Measurements from ENCODE around the gene MGAT4C.
"Not testable (repeated sequence)": the region's sequence is repeated elsewhere in the genome, so short reads cannot be mapped to it uniquely, and the experiment has no call there.

MGAT4C gene

DNA sequence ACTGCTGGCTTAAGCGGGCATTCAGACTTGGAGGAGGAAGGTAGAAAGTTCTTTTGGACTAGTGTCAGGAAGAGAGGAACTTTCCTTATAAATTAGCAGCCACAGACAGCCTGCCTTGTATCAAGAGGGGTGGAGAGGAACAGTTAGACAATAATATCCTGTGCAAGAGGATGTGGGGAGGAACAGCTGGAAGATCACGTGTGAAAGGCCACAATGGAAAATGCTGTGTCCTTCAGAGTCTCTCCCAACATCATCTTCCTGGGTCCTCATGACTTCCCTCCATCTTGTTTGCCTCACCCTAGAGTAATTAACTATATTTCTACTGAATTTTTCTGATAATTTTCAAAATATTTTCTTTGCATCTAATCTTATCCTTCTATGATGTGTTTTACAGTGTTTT is 117.4 kb downstream of the MGAT4C start:
- no peak for TF ChIP-seq ZFX (IDR thresholded peaks at IDR 0.05)
- no peak for TF ChIP-seq CTCF (conservative IDR thresholded peaks at IDR 0.05)
- H3K27ac ChIP-seq = no peak overlapping the region

GRCh38 chr12:86137936-86138335 is 118.3 kb downstream of the MGAT4C start:
- TF ChIP-seq CTCF (conservative IDR thresholded peaks at IDR 0.05) (no peak), ZFX (IDR thresholded peaks at IDR 0.05) (no peak)
- no peak overlapping the region for H3K27ac ChIP-seq

GRCh38 chr12:86134561-86134960 is 121.6 kb downstream of the MGAT4C start:
- H3K27ac ChIP-seq = no peak overlapping the region
- TF ChIP-seq CTCF (conservative IDR thresholded peaks at IDR 0.05) (no peak), ZFX (IDR thresholded peaks at IDR 0.05) (no peak)

- H3K27ac ChIP-seq = not testable (repeated sequence)
Observed at GRCh38 chr12:86126900-86127299, 129.3 kb downstream of the MGAT4C start.

- H3K27ac ChIP-seq = no peak overlapping the region
- TF ChIP-seq ZFX (IDR thresholded peaks at IDR 0.05) (no peak), CTCF (conservative IDR thresholded peaks at IDR 0.05) (no peak)
Observed at GRCh38 chr12:86122846-86123468, 133.2 kb downstream of the MGAT4C start.

- H3K27ac ChIP-seq = no peak overlapping the region
- TF ChIP-seq CTCF (conservative IDR thresholded peaks at IDR 0.05) = no peak
- no peak for TF ChIP-seq ZFX (IDR thresholded peaks at IDR 0.05)
Observed at GRCh38 chr12:86118161-86118560, 138.0 kb downstream of the MGAT4C start.

DNA sequence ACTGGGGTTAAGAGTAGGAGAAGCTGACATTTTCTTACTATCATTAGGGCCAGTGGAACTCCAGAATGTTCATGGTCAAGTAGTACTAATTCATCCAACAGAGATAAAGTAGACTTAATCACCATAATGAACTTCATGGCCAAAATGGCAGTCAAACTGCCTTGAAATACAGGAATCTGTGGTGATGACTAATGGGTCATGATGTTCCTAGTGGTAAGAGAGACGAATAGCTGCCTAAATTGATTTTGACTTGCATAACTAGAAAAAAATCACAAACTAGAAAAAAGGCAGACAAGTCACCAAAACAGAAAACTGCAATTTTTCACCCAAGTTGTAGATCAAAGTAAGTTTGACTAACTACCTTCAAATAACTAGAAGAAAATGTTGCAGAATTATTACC is 138.5 kb downstream of the MGAT4C start:
- TF ChIP-seq ZFX (IDR thresholded peaks at IDR 0.05) (no peak), CTCF (conservative IDR thresholded peaks at IDR 0.05) (no peak)
- H3K27ac ChIP-seq = no peak overlapping the region

DNA sequence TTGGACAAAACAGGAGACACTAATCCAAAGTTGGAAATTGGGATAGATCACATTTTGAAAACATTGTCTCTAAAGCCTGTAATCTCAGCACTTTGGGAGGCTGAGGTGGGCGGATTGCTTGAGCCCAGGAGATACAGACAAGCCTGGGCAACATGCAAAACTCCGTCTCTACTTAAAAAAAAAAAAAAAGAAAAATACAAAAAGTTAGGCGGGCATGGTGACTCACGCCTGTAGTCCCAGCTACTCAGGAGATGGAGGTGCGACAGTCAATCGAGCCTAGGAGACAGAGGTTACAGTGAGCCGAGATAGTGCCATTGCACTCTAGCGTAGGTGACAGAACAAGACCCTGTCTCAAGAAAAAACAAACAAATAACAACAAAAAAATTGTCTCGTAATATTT is 152.1 kb downstream of the MGAT4C start:
- H3K27ac ChIP-seq = no peak overlapping the region
- no peak for TF ChIP-seq ZFX (IDR thresholded peaks at IDR 0.05)
- TF ChIP-seq CTCF (conservative IDR thresholded peaks at IDR 0.05) = no peak
